Gastroesophageal sphincter (tissue), 3 donors: ENCODE measurements around the gene B3GNT4.

ENCODE experiments used
- POLR2A ChIP-seq, 2 donors: fragments of 450-650 bp; IDR thresholded peaks; one replicate each; pipeline ENCODE4 v1.6.1; 2017; ENCODE audit warnings: antibody characterized with exemption in 2 of 2, mild to moderate bottlenecking in 2 of 2, moderate library complexity in 1 of 2
- TF ChIP-seq, protein P1 (sequence below), 4 experiments: fragments of 200-600 bp in 2 of 4; fragments of 450-650 bp in 2 of 4; sonication (generic) in 1 of 4; IDR thresholded peaks; one replicate each; pipeline ENCODE4 v1.5.1; 2017 to 2019; ENCODE audit warnings: antibody characterized with exemption in 4 of 4, mild to moderate bottlenecking in 2 of 4, moderate library complexity in 2 of 4

DNA sequence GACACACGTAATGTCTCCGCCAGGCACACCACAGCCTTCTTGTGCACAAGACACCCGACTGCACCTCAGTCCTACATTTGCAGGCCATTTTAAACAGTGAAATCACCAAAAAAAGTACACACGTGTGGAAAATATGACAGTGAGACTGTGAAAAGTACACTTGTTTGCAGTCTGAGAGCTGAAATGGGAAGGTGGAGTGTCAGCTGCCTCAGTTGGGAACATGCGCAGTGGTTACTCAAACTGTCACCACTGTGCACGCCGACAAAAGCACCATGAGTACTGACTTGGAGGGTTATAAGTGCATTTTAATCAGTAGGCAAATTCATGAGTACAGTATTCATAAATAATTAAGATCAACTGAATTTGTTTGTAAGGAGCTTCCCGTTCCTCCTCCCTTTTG lies 47.0 kb downstream of the B3GNT4 start:
- TF ChIP-seq POLR2A (IDR thresholded peaks at IDR 0.05), result no peak
- TF ChIP-seq, protein P1, sequence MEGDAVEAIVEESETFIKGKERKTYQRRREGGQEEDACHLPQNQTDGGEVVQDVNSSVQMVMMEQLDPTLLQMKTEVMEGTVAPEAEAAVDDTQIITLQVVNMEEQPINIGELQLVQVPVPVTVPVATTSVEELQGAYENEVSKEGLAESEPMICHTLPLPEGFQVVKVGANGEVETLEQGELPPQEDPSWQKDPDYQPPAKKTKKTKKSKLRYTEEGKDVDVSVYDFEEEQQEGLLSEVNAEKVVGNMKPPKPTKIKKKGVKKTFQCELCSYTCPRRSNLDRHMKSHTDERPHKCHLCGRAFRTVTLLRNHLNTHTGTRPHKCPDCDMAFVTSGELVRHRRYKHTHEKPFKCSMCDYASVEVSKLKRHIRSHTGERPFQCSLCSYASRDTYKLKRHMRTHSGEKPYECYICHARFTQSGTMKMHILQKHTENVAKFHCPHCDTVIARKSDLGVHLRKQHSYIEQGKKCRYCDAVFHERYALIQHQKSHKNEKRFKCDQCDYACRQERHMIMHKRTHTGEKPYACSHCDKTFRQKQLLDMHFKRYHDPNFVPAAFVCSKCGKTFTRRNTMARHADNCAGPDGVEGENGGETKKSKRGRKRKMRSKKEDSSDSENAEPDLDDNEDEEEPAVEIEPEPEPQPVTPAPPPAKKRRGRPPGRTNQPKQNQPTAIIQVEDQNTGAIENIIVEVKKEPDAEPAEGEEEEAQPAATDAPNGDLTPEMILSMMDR (IDR thresholded peaks at IDR 0.05), result no peak
